HEK293T (cell line): ENCODE data around the gene ATP10A.

Source experiments
- ARNT ChIP-seq: fragments of 450-650 bp; IDR thresholded peaks from 2 replicates; pipeline ENCODE4 v1.6.1; 2017; ENCODE audit warnings: mild to moderate bottlenecking
- BHLHE40 ChIP-seq: fragments of 450-650 bp; IDR thresholded peaks from 2 replicates; pipeline ENCODE4 v1.6.1; 2016; ENCODE audit warnings: mild to moderate bottlenecking, moderate library complexity, borderline replicate concordance
- ELF4 ChIP-seq: fragments of 450-650 bp; IDR thresholded peaks from 2 replicates; pipeline ENCODE4 v1.6.1; 2017; ENCODE audit warnings: antibody characterized with exemption
- FOXA1 ChIP-seq: fragments of 450-650 bp; IDR thresholded peaks from 2 replicates; pipeline ENCODE4 v1.6.1; 2016; ENCODE audit warnings: mild to moderate bottlenecking
- FOXK2 ChIP-seq: fragments of 450-650 bp; IDR thresholded peaks from 2 replicates; pipeline ENCODE4 v1.6.1; 2016; ENCODE audit warnings: mild to moderate bottlenecking
- HDGF ChIP-seq: fragments of 450-650 bp; IDR thresholded peaks from 2 replicates; pipeline ENCODE4 v1.6.1; 2017; ENCODE audit warnings: antibody characterized with exemption, borderline replicate concordance
- NFRKB ChIP-seq: fragments of 450-650 bp; IDR thresholded peaks from 2 replicates; pipeline ENCODE4 v1.6.1; 2016; ENCODE audit warnings: mild to moderate bottlenecking, moderate library complexity
- SP1 ChIP-seq: fragments of 450-650 bp; IDR thresholded peaks from 2 replicates; pipeline ENCODE4 v1.6.1; 2017
- SUZ12 ChIP-seq: fragments of 450-650 bp; IDR thresholded peaks from 2 replicates; pipeline ENCODE4 v1.6.1; 2016; ENCODE audit warnings: mild to moderate bottlenecking
- ZNF384 ChIP-seq: fragments of 450-650 bp; IDR thresholded peaks from 2 replicates; pipeline ENCODE4 v1.6.1; 2016

DNA sequence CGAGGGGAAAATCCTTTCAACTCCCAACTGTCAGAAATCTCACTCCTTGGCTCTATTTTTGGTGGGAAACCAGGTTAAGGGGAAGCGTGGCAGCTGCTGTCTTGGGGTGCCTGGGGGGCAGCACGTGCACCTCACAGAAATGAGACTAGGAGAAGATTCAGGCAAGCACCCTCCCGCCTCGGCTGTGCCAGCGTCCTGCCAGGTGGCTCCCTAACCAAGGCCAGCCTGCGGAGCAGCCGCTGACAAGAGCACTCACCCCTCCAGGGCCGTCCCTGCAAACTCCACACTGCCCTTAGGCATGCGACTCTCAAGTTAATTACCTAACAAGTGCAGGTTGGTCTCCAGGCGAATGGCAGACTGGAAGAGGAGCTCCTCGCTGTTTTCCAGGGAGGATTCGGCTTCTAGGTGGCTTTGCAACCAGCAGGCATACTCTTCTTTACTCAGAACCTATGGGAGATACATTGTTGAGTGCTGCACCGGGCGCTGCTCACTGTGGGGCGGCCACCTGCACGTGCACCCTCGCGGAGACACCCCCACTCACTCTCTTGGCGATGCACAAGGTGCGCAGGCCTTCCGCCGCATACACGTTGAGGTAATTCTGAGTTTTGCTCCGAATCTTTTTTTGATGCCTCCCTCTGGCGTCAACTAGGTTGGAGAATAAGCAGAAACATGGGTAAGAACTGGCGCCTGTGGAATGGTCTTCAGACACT lies 155.3 kb downstream of the ATP10A start:
- no peak for TF ChIP-seq ELF4
- TF ChIP-seq FOXA1 = no peak
- TF ChIP-seq FOXK2 = no peak
- TF ChIP-seq ZNF384 = no peak
- TF ChIP-seq BHLHE40 = no peak
- no peak for TF ChIP-seq SP1
- no peak for TF ChIP-seq ARNT
- no peak for TF ChIP-seq HDGF
- TF ChIP-seq SUZ12 = no peak
- no peak for TF ChIP-seq NFRKB
